Omental fat pad (tissue), 4 donors: ENCODE data around the gene OCRL. TPM values are rescaled to one million over a fixed set of nuclear protein-coding genes. Genes with fewer than 3 reads are reported as not detected.

Source experiments
- ATAC-seq: fragments of 150-250 bp; one replicate; pipeline ENCODE4 v1.9.1; 2016; ENCODE audit warnings: mild to moderate bottlenecking, moderate library complexity; ENCODE audit not compliant: low FRiP score
- DNase-seq: peaks from one replicate; pipeline ENCODE4 v3.0.0-alpha.2; 2019; ENCODE audit warnings: low spot score
- total RNA-seq, 4 donors: library from RNA; depleted of rRNA; stranded (reverse); fragments of >200 nt; gene quantifications; one replicate each; pipeline ENCODE4 v1.1.0, GENCODE V29; 2016
- TF ChIP-seq, protein P1 (sequence below), 3 donors: fragments of 450-650 bp; IDR thresholded peaks; one replicate each; pipeline ENCODE4 v1.5.1; 2016 to 2017; ENCODE audit warnings: antibody characterized with exemption in 3 of 3, mild to moderate bottlenecking in 3 of 3, moderate library complexity in 2 of 3

Gene OCRL
- total RNA-seq, 4 donors from 2014 or later, result 12.7 to 21.8 (median 17.8) TPM

DNA sequence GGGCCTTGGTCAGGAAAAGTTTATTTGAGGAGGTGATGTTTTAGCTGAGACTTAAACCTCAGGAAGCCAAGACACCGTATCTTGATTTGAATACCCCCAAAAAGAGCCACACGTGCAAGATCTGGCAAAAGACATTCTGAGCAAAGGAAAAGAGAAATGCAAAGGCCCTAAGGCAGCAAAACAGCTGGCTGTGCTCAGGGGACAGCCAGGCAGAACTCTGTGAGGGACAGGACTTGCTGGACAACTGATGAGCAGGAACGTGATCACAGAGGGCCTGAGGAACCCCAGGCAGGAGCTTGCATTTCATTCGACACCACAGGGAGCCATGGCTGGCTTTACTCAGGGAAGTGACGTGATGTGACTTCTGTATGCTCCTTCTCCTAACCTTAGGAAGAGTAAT lies 56.0 kb downstream of the OCRL start:
- TF ChIP-seq, protein P1, sequence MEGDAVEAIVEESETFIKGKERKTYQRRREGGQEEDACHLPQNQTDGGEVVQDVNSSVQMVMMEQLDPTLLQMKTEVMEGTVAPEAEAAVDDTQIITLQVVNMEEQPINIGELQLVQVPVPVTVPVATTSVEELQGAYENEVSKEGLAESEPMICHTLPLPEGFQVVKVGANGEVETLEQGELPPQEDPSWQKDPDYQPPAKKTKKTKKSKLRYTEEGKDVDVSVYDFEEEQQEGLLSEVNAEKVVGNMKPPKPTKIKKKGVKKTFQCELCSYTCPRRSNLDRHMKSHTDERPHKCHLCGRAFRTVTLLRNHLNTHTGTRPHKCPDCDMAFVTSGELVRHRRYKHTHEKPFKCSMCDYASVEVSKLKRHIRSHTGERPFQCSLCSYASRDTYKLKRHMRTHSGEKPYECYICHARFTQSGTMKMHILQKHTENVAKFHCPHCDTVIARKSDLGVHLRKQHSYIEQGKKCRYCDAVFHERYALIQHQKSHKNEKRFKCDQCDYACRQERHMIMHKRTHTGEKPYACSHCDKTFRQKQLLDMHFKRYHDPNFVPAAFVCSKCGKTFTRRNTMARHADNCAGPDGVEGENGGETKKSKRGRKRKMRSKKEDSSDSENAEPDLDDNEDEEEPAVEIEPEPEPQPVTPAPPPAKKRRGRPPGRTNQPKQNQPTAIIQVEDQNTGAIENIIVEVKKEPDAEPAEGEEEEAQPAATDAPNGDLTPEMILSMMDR (IDR thresholded peaks at IDR 0.05), result no peak
- ATAC-seq, result no peak
- no peak for DNase-seq

DNA sequence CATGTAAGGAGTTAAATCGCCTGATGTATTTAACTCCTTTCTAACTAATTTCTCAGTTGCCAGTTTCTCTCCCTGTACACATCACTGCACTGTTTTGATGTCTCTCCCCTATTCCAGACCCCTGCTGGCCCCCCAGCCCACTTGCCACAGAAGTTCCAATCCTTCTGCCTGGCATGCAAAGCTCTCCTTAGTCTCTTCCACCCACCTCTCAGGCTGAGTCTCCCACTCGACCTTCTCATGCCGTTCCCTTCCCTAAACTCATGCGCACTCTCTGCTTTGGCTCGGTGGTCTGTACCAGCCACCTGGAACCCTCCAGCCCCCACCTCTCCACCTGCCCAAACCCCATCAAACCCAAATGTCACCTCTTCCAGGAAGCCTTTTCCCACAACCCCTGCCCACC lies 57.8 kb downstream of the OCRL start:
- no peak for DNase-seq
- ATAC-seq, result no peak
- TF ChIP-seq, protein P1 (IDR thresholded peaks at IDR 0.05), result no peak

DNA sequence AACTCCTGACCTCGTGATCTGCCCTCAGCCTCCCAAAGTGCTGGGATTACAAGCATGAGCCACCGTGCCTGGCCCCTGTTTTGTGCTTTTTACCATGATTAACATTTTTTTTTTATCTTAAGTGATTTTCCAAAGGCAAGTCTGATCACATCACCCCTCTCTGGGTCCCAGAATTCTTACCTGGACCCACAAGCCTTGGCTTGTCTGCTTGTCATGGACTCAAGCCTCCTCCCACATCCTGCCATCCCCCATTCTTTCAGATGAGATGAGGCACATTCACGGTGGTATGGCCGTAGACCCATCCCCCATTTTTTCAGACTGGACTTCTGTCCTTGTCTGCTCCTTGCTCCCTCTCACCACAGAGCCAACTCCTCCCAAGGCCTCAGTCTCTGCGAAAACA lies 59.4 kb downstream of the OCRL start:
- no peak for DNase-seq
- TF ChIP-seq, protein P1 (IDR thresholded peaks at IDR 0.05), result no peak
- no peak for ATAC-seq

DNA sequence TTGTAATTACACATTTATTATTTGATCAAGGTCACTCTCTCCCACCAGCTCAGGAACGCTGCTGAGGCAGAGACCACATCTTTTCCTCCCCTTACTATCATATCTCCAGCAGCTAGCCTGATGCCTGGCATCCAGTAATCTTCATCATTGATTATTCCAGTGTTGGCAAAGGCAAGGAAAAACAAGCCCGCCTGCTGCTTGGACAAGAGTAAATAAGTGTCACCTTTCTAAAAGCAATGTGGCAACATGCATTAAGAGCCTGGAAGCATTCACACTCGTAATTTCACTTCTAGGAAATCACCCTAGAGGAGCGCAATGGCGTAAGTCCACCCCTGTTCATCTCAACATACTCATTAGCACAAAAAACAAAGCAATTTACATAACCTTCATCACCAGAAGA lies 59.9 kb downstream of the OCRL start:
- TF ChIP-seq, protein P1 (IDR thresholded peaks at IDR 0.05), result no peak
- no peak for DNase-seq
- no peak for ATAC-seq

DNA sequence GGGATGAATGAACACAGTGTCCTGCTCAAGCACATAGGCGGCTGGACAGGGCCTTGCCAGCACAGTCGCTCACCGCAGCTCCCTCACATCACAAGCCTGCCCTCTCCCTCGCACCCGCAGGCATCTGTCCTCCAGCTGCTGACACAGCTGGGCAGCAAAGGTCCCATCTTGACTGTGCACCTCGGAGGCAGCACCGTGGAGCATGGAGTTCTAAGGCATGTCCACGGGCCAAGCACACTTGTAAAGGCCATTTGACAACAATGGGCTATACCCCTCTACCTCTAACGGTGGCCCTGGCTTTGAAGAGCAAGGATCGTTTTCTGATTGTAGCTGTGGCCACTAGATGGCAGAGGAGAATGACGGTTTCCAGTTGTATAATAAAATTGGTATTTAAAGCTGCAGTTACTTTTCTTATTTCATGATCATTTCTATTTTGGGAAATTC lies 60.9 kb downstream of the OCRL start:
- DNase-seq (no peak), ATAC-seq (no peak)
- TF ChIP-seq, protein P1 (IDR thresholded peaks at IDR 0.05), result no peak

DNA sequence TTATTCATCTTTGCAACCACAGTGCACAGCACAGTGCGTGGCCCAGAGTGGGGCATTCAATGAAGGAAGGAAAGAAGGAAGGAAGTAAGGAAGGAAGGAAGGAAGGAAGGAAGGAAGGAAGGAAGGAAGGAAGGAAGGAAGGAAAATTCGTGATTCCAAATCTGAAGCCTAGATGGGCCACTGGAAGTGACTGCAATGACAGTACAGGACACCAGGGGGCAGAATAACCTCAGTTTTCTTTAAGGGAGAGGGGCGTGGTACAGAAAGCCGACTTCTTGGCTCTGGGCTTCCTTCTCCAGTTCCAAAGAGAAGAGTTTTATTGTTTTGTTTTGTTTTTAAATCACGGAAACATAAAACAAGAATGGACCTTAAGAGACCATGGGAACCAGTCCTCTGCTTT lies 66.9 kb downstream of the OCRL start:
- TF ChIP-seq, protein P1 (IDR thresholded peaks at IDR 0.05), result peak in 1 of 3 donors; percentile 70
- DNase-seq (no peak), ATAC-seq (no peak)

DNA sequence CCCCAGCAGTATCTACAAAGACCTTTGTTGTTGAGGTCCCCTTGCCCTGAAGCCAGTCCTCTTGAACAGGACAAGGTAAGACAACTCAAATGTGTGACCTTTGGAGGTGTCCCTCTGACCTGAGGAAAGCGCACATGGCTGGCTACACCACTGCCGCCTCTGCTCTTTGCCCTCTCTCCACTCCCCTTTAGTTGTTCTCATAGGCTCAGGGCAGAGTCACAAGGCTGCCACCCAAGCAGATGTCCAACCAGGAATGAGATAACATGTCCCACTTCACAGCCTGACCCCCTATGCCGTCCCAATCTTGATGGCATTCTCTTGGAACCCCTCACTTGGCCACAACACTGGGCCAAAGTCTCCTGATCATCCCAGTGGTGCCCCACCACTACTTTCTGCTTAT lies 68.4 kb downstream of the OCRL start:
- no peak for ATAC-seq
- DNase-seq, result no peak
- TF ChIP-seq, protein P1 (IDR thresholded peaks at IDR 0.05), result no peak
